CD14-positive monocyte (primary cell): ENCODE measurements around the gene ISX. TPM values are rescaled to one million over a fixed set of nuclear protein-coding genes. Genes with fewer than 3 reads are reported as not detected.

Experiments
- DNase-seq, 3 donors: peaks; one replicate each; pipeline ENCODE4 v3.0.0-alpha.2; 2011 to 2022
- H2AFZ ChIP-seq: 2 replicates; pipeline ENCODE4 v1.6.0; 2012; ENCODE audit warnings: mild to moderate bottlenecking, low read depth, low read length, inconsistent platforms; ENCODE audit not compliant: insufficient read depth, poor library complexity, severe bottlenecking
- H3K27ac ChIP-seq, 2 donors: 1 replicate in 1 of 2; 2 replicates in 1 of 2; pipeline ENCODE4 v1.5.1; 2012 to 2013; ENCODE audit warnings: low read length in 2 of 2, control low read depth in 1 of 2, inconsistent platforms in 1 of 2, low read depth in 1 of 2, mild to moderate bottlenecking in 1 of 2
- H3K27me3 ChIP-seq, 2 donors: one replicate each; pipeline versions ENCODE4 v1.6.0 to v1.6.1; 2011 to 2013; ENCODE audit warnings: low read length in 2 of 2; ENCODE audit not compliant: control insufficient read depth in 2 of 2, insufficient read depth in 2 of 2
- H3K36me3 ChIP-seq, 2 donors: replicated peaks in 1 of 2; 1 replicate in 1 of 2; 2 replicates in 1 of 2; pipeline versions ENCODE4 v1.5.1 to v1.6.1; 2012 to 2013; ENCODE audit warnings: low read length in 2 of 2, control low read depth in 1 of 2, inconsistent platforms in 1 of 2, mild to moderate bottlenecking in 1 of 2; ENCODE audit not compliant: insufficient read depth in 2 of 2, control insufficient read depth in 1 of 2
- H3K4me1 ChIP-seq, 2 donors: 1 replicate in 1 of 2; 2 replicates in 1 of 2; pipeline versions ENCODE4 v1.5.1 to v1.6.1; 2012 to 2013; ENCODE audit warnings: low read length in 2 of 2, control low read depth in 1 of 2, inconsistent platforms in 1 of 2, mild to moderate bottlenecking in 1 of 2, moderate library complexity in 1 of 2; ENCODE audit not compliant: insufficient read depth in 2 of 2, control insufficient read depth in 1 of 2
- H3K4me2 ChIP-seq: replicated peaks from 2 replicates; pipeline ENCODE3; 2012; ENCODE audit warnings: low read length, moderate library complexity, mild to moderate bottlenecking; ENCODE audit not compliant: poor library complexity, severe bottlenecking; ENCODE audit errors: extremely low read depth
- H3K4me3 ChIP-seq, 3 experiments: fragments of 200-600 bp in 1 of 3; sonication (generic) in 1 of 3; replicated peaks in 1 of 3; 1 replicate in 2 of 3; 2 replicates in 1 of 3; pipeline ENCODE4 v1.5.1; 2011 to 2013; ENCODE audit warnings: low read length in 3 of 3, mild to moderate bottlenecking in 3 of 3, control low read depth in 2 of 3, low read depth in 2 of 3, inconsistent platforms in 1 of 3, moderate library complexity in 1 of 3
- H3K79me2 ChIP-seq: 2 replicates; pipeline ENCODE4 v1.6.0; 2012; ENCODE audit warnings: mild to moderate bottlenecking, control low read depth, inconsistent platforms, low read length, moderate library complexity; ENCODE audit not compliant: insufficient read depth
- H3K9ac ChIP-seq: 2 replicates; pipeline ENCODE4 v1.6.0; 2017; ENCODE audit warnings: low read length, mild to moderate bottlenecking; ENCODE audit not compliant: insufficient read depth, poor library complexity, severe bottlenecking
- H3K9me3 ChIP-seq, 2 donors: replicated peaks in 1 of 2; 1 replicate in 1 of 2; 2 replicates in 1 of 2; pipeline versions ENCODE4 v1.5.1 to v1.6.1; 2012 to 2013; ENCODE audit warnings: low read length in 2 of 2, control low read depth in 1 of 2; ENCODE audit not compliant: control insufficient read depth in 1 of 2, insufficient read depth in 1 of 2
- H4K20me1 ChIP-seq: 2 replicates; pipeline ENCODE4 v1.6.0; 2012; ENCODE audit warnings: mild to moderate bottlenecking, low read length, control low read depth, moderate library complexity; ENCODE audit not compliant: insufficient read depth
- H3K27ac Mint-ChIP-seq, 7 donors: one replicate each; pipeline ENCODE4 v1.8.0; 2020; ENCODE audit warnings: mild to moderate bottlenecking in 7 of 7, mixed read lengths in 7 of 7, moderate library complexity in 6 of 7, inconsistent platforms in 2 of 7
- H3K27me3 Mint-ChIP-seq, 3 donors: one replicate each; pipeline ENCODE4 v1.8.0; 2021 to 2022; ENCODE audit warnings: low read depth in 3 of 3, mild to moderate bottlenecking in 3 of 3, mixed read lengths in 3 of 3, moderate library complexity in 3 of 3, inconsistent platforms in 1 of 3
- H3K36me3 Mint-ChIP-seq, 2 donors: one replicate each; pipeline ENCODE4 v1.8.0; 2020; ENCODE audit warnings: mixed read lengths in 2 of 2, inconsistent platforms in 1 of 2, mild to moderate bottlenecking in 1 of 2
- H3K4me1 Mint-ChIP-seq: one replicate; pipeline ENCODE4 v1.8.0; 2020; ENCODE audit warnings: mild to moderate bottlenecking, mixed read lengths
- H3K4me3 Mint-ChIP-seq, 2 donors: one replicate each; pipeline ENCODE4 v1.8.0; 2020; ENCODE audit warnings: mild to moderate bottlenecking in 2 of 2, mixed read lengths in 2 of 2, moderate library complexity in 1 of 2
- H3K9me3 Mint-ChIP-seq, 7 donors: one replicate each; pipeline ENCODE4 v1.8.0; 2020 to 2022; ENCODE audit warnings: mixed read lengths in 7 of 7, mild to moderate bottlenecking in 6 of 7, moderate library complexity in 6 of 7, inconsistent platforms in 2 of 7
- CTCF ChIP-seq: fragments of 200-600 bp; IDR thresholded peaks from one replicate; pipeline ENCODE4 v1.8.0; 2022; ENCODE audit warnings: antibody characterized with exemption, mild to moderate bottlenecking
- WGBS: methylation state at CpG from one replicate; pipeline ENCODE4 v1.1.5; 2013; ENCODE audit warnings: missing lambda C conversion rate; ENCODE audit not compliant: insufficient coverage; 5-methylcytosine and 5-hydroxymethylcytosine counted together
- intact Hi-C, 2 donors: fragments of 100-400 bp; cut with micrococcal nuclease; formaldehyde crosslinking; loops; one replicate each; pipeline versions ENCODE4 v1.15.0 to v1.15.1; 2023
- polyA plus RNA-seq, 3 donors: library from polyadenylated mRNA; depleted of rRNA in 1 of 3; unstranded in 2 of 3; stranded (reverse) in 1 of 3; fragments of 300-500 nt in 2 of 3; fragments of >200 nt in 1 of 3; fragmentation: Illumina TruSeq in 2 of 3; gene quantifications; 1 replicate in 2 of 3; 2 replicates in 1 of 3; pipeline ENCODE4 v1.2.3, GENCODE V29; 2012 to 2021

Gene ISX
- polyA plus RNA-seq, 3 donors = not detected

GRCh38 chr22:35071784-35072183, 5.8 kb downstream of the ISX start:
- no CpG with 5 or more reads among the region's 3 CpGs for WGBS
- Mint-ChIP-seq H3K27ac (no peak overlapping the region), H3K36me3 (no peaks in the 10 kb centered on the region), H3K4me3 (no peak overlapping the region), H3K9me3 (peaks cover 0 to 3% (median 2%) of the 10 kb centered on the region in 7 donors), H3K4me1 (peaks cover 12% of the 10 kb centered on the region), H3K27me3 (peaks cover 2 to 7% (median 3%) of the 10 kb centered on the region in 3 donors)
- intact Hi-C loops = no loop called here
- Histone ChIP-seq H3K9me3 (no peaks in the 10 kb centered on the region), H2AFZ (no peak overlapping the region), H3K36me3 (no peaks in the 10 kb centered on the region), H4K20me1 (no peaks in the 10 kb centered on the region), H3K79me2 (no peaks in the 10 kb centered on the region), H3K27ac (no peak overlapping the region), H3K9ac (no peak overlapping the region), H3K27me3 (no peaks in the 10 kb centered on the region), H3K4me3 (no peak overlapping the region), H3K4me1 (no peaks in the 10 kb centered on the region), H3K4me2 (no peak overlapping the region)
- DNase-seq = no peak
- TF ChIP-seq CTCF = no peak

- Histone ChIP-seq H3K9ac (no peak overlapping the region), H3K27ac (no peak overlapping the region), H3K4me1 (no peaks in the 10 kb centered on the region), H3K27me3 (no peaks in the 10 kb centered on the region), H3K79me2 (no peaks in the 10 kb centered on the region), H2AFZ (no peak overlapping the region), H3K4me3 (no peak overlapping the region), H3K9me3 (no peaks in the 10 kb centered on the region), H4K20me1 (no peaks in the 10 kb centered on the region), H3K4me2 (no peak overlapping the region), H3K36me3 (no peaks in the 10 kb centered on the region)
- intact Hi-C loops = no loop called here
- Mint-ChIP-seq H3K36me3 (no peaks in the 10 kb centered on the region), H3K4me1 (peaks cover 12% of the 10 kb centered on the region), H3K4me3 (no peak overlapping the region), H3K9me3 (peaks cover 0 to 3% (median 2%) of the 10 kb centered on the region in 7 donors), H3K27ac (no peak overlapping the region), H3K27me3 (peaks cover 2 to 7% (median 7%) of the 10 kb centered on the region in 3 donors)
- DNase-seq = no peak
- no peak for TF ChIP-seq CTCF
- 60% methylated on average over 3 of the region's 4 CpGs for whole genome bisulfite sequencing
These were observed 7.0 kb downstream of the ISX start for GRCh38 chr22:35072925-35073324.
